Urinary bladder (tissue), 4 donors: Measurements from ENCODE around the gene ALKBH5. TPM values are rescaled to one million over a fixed set of nuclear protein-coding genes. Genes with fewer than 3 reads are reported as not detected.

Source experiments
- DNase-seq: peaks from one replicate; pipeline ENCODE4 v3.0.0-alpha.2; 2015; ENCODE audit errors: extremely low spot score
- H3K27ac ChIP-seq: one replicate; pipeline ENCODE4 v1.5.1; 2013; ENCODE audit warnings: low read depth, mild to moderate bottlenecking, moderate library complexity
- H3K36me3 ChIP-seq: one replicate; pipeline ENCODE4 v1.6.1; 2013; ENCODE audit warnings: mild to moderate bottlenecking, moderate library complexity; ENCODE audit not compliant: insufficient read depth
- H3K4me1 ChIP-seq: one replicate; pipeline ENCODE4 v1.6.1; 2013; ENCODE audit warnings: mild to moderate bottlenecking, moderate library complexity; ENCODE audit not compliant: insufficient read depth
- H3K4me3 ChIP-seq: one replicate; pipeline ENCODE4 v1.5.1; 2013; ENCODE audit warnings: low read depth, low read length
- WGBS: extraction: QIAGEN DNeasy Blood & Tissue Kit; methylation state at CpG from one replicate; pipeline ENCODE4 v1.1.7; 2013; 5-methylcytosine and 5-hydroxymethylcytosine counted together
- polyA plus RNA-seq: library from polyadenylated mRNA; stranded (reverse); fragments of 200-250 nt; gene quantifications from one replicate; pipeline ENCODE4 v1.2.3, GENCODE V29; 2013
- total RNA-seq: library from RNA; depleted of rRNA; stranded (reverse); fragments of >200 nt; gene quantifications from one replicate; pipeline ENCODE4 v1.2.3, GENCODE V29; 2014
- donor health status: healthy with polysubstance abuse.
- donor health status: healthy.

ALKBH5 gene
- total and polyA plus RNA-seq, 2 donors: 62.6 to 83.8 TPM

DNA sequence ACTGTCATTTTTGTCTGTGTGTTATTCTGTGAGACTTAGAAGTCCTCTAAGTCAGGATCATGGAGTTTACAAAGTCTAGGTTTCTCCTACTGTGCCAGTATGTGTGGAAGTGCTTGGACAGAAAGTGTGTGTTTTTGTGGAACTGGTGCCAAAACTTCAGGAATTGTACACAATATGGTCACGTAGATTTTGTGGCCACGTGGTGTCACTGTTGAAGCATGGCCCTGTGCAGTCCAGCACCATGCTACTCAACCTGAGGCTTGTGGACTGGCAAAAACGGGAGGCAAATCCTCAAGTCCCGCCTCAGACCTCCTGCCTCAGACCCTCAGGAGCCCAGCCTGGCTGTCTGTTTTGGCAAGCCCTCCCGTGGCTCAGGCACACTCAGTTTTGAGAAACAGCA is 16.7 kb upstream of the ALKBH5 start:
- no peaks in the 10 kb centered on the region for H3K36me3 ChIP-seq
- 54% methylated on average over 5 of the region's 5 CpGs for WGBS
- H3K4me3 ChIP-seq: no peak overlapping the region
- no peak for DNase-seq
- no peak overlapping the region for H3K27ac ChIP-seq
- H3K4me1 ChIP-seq: no peaks in the 10 kb centered on the region

- Histone ChIP-seq H3K4me1 (no peaks in the 10 kb centered on the region), H3K27ac (no peak overlapping the region)
- WGBS: 88% methylated on average over 10 of the region's 10 CpGs
Measured at GRCh38 chr17:18167421-18167820, 16.2 kb upstream of the ALKBH5 start.

GRCh38 chr17:18172531-18173278 is 10.9 kb upstream of the ALKBH5 start:
- WGBS: 72% methylated on average over 3 of the region's 3 CpGs
- H3K4me1 ChIP-seq: no peaks in the 10 kb centered on the region
- H3K36me3 ChIP-seq: no peaks in the 10 kb centered on the region
- H3K27ac ChIP-seq: no peak overlapping the region
- H3K4me3 ChIP-seq: no peak overlapping the region
- no peak for DNase-seq

More at GRCh38 chr17:18167421-18167820, 16.2 kb upstream of the ALKBH5 start:
- Histone ChIP-seq H3K4me3 (no peak overlapping the region), H3K36me3 (no peaks in the 10 kb centered on the region)
- DNase-seq: no peak

DNA sequence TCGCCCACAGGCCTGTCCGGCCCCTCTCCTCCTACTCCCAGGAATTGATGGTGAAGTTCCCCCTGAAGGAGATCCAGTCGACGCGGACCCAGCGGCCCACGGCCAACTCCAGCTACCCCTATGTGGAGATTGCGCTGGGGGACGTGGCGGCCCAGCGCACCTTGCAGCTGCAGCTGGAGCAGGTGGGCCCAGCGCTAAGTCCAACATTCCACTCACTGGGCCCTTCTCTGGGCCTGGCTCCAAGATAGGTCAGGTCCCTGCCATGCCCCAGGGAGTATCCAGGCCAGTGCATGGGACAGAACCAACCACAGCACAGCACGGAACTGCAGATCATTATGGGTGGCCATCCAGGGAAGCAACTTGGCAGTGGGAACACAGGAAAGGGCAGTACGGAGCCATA is 9.9 kb upstream of the ALKBH5 start:
- H3K36me3 ChIP-seq: no peaks in the 10 kb centered on the region
- 95% methylated on average over 14 of the region's 14 CpGs for WGBS
- no peak overlapping the region for H3K27ac ChIP-seq
- H3K4me3 ChIP-seq: no peak overlapping the region
- no peaks in the 10 kb centered on the region for H3K4me1 ChIP-seq
- DNase-seq: no peak

DNA sequence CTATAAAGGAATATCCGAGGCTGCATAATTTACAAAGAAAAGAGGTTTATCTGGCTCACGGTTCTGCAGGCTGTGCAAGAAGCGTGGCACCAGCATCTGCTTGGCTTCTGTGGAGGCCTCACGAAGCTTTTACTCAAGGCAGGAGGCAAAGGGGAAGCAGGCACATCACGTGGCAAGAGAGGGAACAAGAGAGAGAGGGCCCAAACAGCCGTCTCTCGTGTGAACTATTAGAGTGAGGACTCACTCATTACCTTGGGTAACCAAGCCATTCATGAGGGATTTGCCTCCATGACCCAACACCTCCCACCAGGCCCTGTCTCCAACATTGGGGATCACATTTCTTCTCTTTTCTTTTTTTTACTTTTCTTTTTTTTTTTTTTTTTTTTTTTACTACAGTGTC is 7.5 kb upstream of the ALKBH5 start:
- no peak for DNase-seq
- Histone ChIP-seq H3K4me3 (no peak overlapping the region), H3K36me3 (no peaks in the 10 kb centered on the region), H3K27ac (no peak overlapping the region), H3K4me1 (no peaks in the 10 kb centered on the region)
- 74% methylated on average over 7 of the region's 7 CpGs for WGBS

- Histone ChIP-seq H3K4me3 (no peak overlapping the region), H3K4me1 (no peaks in the 10 kb centered on the region), H3K27ac (no peak overlapping the region), H3K36me3 (no peaks in the 10 kb centered on the region)
- no peak for DNase-seq
Measured at GRCh38 chr17:18177133-18177532, 6.5 kb upstream of the ALKBH5 start.

DNA sequence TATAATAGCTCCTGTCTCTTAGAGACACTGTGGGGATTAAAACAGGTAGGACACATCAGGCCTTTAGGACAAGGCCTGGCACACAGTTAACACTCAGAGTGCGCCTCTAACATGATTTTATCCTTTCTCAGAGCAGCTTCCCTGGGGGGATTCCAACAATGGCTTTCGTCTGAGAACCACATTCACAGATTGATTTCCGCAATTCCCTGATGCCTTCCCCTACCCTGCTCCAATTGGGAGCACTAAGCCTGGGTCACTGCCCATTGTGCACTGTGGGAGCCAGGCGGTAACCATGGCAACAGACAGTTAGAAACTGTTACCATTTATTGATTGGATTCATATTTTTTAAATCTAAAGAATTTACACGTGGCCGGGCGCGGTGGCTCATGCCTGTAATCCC is 5.9 kb upstream of the ALKBH5 start:
- Histone ChIP-seq H3K4me3 (no peak overlapping the region), H3K4me1 (no peaks in the 10 kb centered on the region), H3K27ac (no peak overlapping the region), H3K36me3 (no peaks in the 10 kb centered on the region)
- DNase-seq: no peak
- WGBS: 93% methylated on average over 8 of the region's 8 CpGs

GRCh38 chr17:18179196-18179595 is 4.4 kb upstream of the ALKBH5 start:
- 82% methylated on average over 1 of the region's 1 CpG for WGBS
- Histone ChIP-seq H3K4me3 (no peak overlapping the region), H3K27ac (no peak overlapping the region), H3K4me1 (no peaks in the 10 kb centered on the region), H3K36me3 (no peaks in the 10 kb centered on the region)
- DNase-seq: no peak

DNA sequence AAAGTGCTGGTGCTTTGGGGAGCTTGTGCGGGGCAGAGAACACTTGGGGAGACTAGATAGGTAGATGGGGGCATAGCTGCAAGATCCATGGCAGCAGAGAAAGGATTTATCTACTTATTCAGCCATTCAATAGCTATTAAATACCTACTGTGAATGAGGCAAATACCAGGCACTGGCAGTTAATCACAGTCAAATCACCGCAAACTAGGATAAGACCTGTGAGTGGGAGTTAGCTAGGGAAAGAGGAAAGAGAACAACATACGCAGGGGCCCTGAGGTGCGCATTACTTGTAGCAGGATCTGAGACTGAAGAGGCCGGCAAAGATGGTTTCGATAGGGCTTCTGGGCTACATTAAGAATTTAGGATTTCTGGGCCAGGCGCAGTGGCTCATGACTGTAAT is 3.8 kb upstream of the ALKBH5 start:
- Histone ChIP-seq H3K4me3 (no peak overlapping the region), H3K36me3 (no peaks in the 10 kb centered on the region), H3K4me1 (no peaks in the 10 kb centered on the region), H3K27ac (no peak overlapping the region)
- WGBS: 93% methylated on average over 7 of the region's 7 CpGs
- DNase-seq: no peak

GRCh38 chr17:18181358-18181757 is 2.3 kb upstream of the ALKBH5 start:
- Histone ChIP-seq H3K4me1 (no peaks in the 10 kb centered on the region), H3K36me3 (no peaks in the 10 kb centered on the region), H3K4me3 (no peak overlapping the region), H3K27ac (no peak overlapping the region)
- no peak for DNase-seq
- 67% methylated on average over 5 of the region's 5 CpGs for WGBS

- WGBS: 12% methylated on average over 28 of the region's 28 CpGs
- Histone ChIP-seq H3K4me3 (peak overlapping the region; percentile 90), H3K27ac (peak overlapping the region; percentile 91), H3K36me3 (no peaks in the 10 kb centered on the region), H3K4me1 (no peaks in the 10 kb centered on the region)
- DNase-seq: no peak
Measured at GRCh38 chr17:18182110-18182977, 1.3 kb upstream of the ALKBH5 start.

DNA sequence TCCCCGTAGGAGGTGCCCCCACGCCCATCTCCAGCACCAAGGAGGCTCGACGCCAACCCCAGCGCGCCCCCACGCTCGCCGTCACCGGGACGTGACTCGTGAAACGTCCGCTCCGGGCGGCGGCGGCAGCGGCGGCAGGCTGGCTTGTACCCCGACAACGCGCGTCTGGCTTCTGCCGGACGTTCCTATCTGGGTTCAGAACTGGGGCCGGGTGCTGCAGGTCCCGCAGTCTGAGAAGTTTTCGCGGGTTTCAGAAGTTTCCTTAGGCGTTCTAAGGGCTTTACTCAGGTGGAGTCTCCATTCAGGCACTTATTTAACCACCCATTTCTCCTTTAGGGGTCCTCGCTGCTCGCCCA is 672 bp upstream of the ALKBH5 start:
- H3K27ac ChIP-seq: peak overlapping the region; percentile 91
- H3K36me3 ChIP-seq: no peaks in the 10 kb centered on the region
- H3K4me3 ChIP-seq: peak overlapping the region; percentile 90
- under 1% methylated on average over 33 of the region's 33 CpGs for WGBS
- H3K4me1 ChIP-seq: no peaks in the 10 kb centered on the region
- DNase-seq: no peak

GRCh38 chr17:18184143-18185031 is 759 bp downstream of the ALKBH5 start:
- Histone ChIP-seq H3K27ac (peak overlapping the region; percentile 89), H3K36me3 (no peaks in the 10 kb centered on the region), H3K4me3 (peak overlapping the region; percentile 90), H3K4me1 (no peaks in the 10 kb centered on the region)
- DNase-seq: no peak
- under 1% methylated on average over 92 of the region's 92 CpGs for WGBS
